Measurements from ENCODE around the gene MTARC1.

MTARC1 gene

GRCh38 chr1:220797553-220797952 is 10.8 kb downstream of the MTARC1 start:
- Histone ChIP-seq H3K4me2 (ENCODE audit: low read length) (no peak overlapping the region), H3K36me3 (replicated peaks; ENCODE audit: low read depth, low read length) (no peaks in the 10 kb centered on the region), H3K4me1 (ENCODE audit: low read length) (no peaks in the 10 kb centered on the region), H3K79me2 (ENCODE audit: low read length) (no peaks in the 10 kb centered on the region), H3K9me3 (ENCODE audit: insufficient read depth, low read length) (no peaks in the 10 kb centered on the region), H3K27ac (ENCODE audit: low read length) (no peak overlapping the region), H3K9ac (ENCODE audit: low read length) (no peak overlapping the region), H3K4me3 (ENCODE audit: low read length) (no peak overlapping the region), H2AFZ (ENCODE audit: low read depth, low read length) (no peak overlapping the region), H3K27me3 (ENCODE audit: low read depth, low read length) (no peaks in the 10 kb centered on the region), H4K20me1 (ENCODE audit: insufficient read depth, low read length) (no peaks in the 10 kb centered on the region)
- TF ChIP-seq, protein P1, sequence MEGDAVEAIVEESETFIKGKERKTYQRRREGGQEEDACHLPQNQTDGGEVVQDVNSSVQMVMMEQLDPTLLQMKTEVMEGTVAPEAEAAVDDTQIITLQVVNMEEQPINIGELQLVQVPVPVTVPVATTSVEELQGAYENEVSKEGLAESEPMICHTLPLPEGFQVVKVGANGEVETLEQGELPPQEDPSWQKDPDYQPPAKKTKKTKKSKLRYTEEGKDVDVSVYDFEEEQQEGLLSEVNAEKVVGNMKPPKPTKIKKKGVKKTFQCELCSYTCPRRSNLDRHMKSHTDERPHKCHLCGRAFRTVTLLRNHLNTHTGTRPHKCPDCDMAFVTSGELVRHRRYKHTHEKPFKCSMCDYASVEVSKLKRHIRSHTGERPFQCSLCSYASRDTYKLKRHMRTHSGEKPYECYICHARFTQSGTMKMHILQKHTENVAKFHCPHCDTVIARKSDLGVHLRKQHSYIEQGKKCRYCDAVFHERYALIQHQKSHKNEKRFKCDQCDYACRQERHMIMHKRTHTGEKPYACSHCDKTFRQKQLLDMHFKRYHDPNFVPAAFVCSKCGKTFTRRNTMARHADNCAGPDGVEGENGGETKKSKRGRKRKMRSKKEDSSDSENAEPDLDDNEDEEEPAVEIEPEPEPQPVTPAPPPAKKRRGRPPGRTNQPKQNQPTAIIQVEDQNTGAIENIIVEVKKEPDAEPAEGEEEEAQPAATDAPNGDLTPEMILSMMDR (IDR thresholded peaks at IDR 0.05; ENCODE audit: low read depth, low read length), result no peak
- no peak for TF ChIP-seq EZH2phosphoT487 (IDR thresholded peaks at IDR 0.05; ENCODE audit: low read depth)

- Histone ChIP-seq H3K27me3 (ENCODE audit: low read depth, low read length) (no peaks in the 10 kb centered on the region), H3K27ac (ENCODE audit: low read length) (no peak overlapping the region), H2AFZ (ENCODE audit: low read depth, low read length) (no peak overlapping the region), H4K20me1 (ENCODE audit: insufficient read depth, low read length) (no peaks in the 10 kb centered on the region), H3K9me3 (ENCODE audit: insufficient read depth, low read length) (no peaks in the 10 kb centered on the region), H3K79me2 (ENCODE audit: low read length) (no peaks in the 10 kb centered on the region), H3K4me3 (ENCODE audit: low read length) (no peak overlapping the region), H3K9ac (ENCODE audit: low read length) (no peak overlapping the region), H3K36me3 (replicated peaks; ENCODE audit: low read depth, low read length) (no peaks in the 10 kb centered on the region), H3K4me2 (ENCODE audit: low read length) (no peak overlapping the region), H3K4me1 (ENCODE audit: low read length) (no peaks in the 10 kb centered on the region)
- TF ChIP-seq EZH2phosphoT487 (IDR thresholded peaks at IDR 0.05; ENCODE audit: low read depth), result no peak
- TF ChIP-seq, protein P1 (IDR thresholded peaks at IDR 0.05; ENCODE audit: low read depth, low read length), result no peak
Observed at GRCh38 chr1:220798338-220798737, 11.6 kb downstream of the MTARC1 start.

- Histone ChIP-seq H3K36me3 (replicated peaks; ENCODE audit: low read depth, low read length) (no peaks in the 10 kb centered on the region), H3K9ac (ENCODE audit: low read length) (no peak overlapping the region), H3K9me3 (ENCODE audit: insufficient read depth, low read length) (no peaks in the 10 kb centered on the region), H4K20me1 (ENCODE audit: insufficient read depth, low read length) (no peaks in the 10 kb centered on the region), H3K79me2 (ENCODE audit: low read length) (no peaks in the 10 kb centered on the region), H2AFZ (ENCODE audit: low read depth, low read length) (no peak overlapping the region), H3K4me3 (ENCODE audit: low read length) (no peak overlapping the region), H3K27me3 (ENCODE audit: low read depth, low read length) (no peaks in the 10 kb centered on the region), H3K4me1 (ENCODE audit: low read length) (no peaks in the 10 kb centered on the region), H3K4me2 (ENCODE audit: low read length) (no peak overlapping the region), H3K27ac (ENCODE audit: low read length) (no peak overlapping the region)
- TF ChIP-seq, protein P1 (IDR thresholded peaks at IDR 0.05; ENCODE audit: low read depth, low read length), result no peak
- no peak for TF ChIP-seq EZH2phosphoT487 (IDR thresholded peaks at IDR 0.05; ENCODE audit: low read depth)
Observed at GRCh38 chr1:220800262-220800661, 13.5 kb downstream of the MTARC1 start.

- H3K27me3 ChIP-seq (ENCODE audit: low read depth, low read length), result 0 out of 2 replicates have a peak, but pooled peaks cover 4% of the 10 kb centered on the region
- H3K4me1 ChIP-seq (ENCODE audit: low read length), result no peaks in the 10 kb centered on the region
- H3K79me2 ChIP-seq (ENCODE audit: low read length), result no peaks in the 10 kb centered on the region
- TF ChIP-seq, protein P1 (IDR thresholded peaks at IDR 0.05; ENCODE audit: low read depth, low read length), result peak; percentile 93
- no peak for TF ChIP-seq EZH2phosphoT487 (IDR thresholded peaks at IDR 0.05; ENCODE audit: low read depth)
- no peak overlapping the region for H3K9ac ChIP-seq (ENCODE audit: low read length)
- H3K9me3 ChIP-seq (ENCODE audit: insufficient read depth, low read length), result no peaks in the 10 kb centered on the region
- H2AFZ ChIP-seq (ENCODE audit: low read depth, low read length), result no peak overlapping the region
- no peaks in the 10 kb centered on the region for H4K20me1 ChIP-seq (ENCODE audit: insufficient read depth, low read length)
- no peak overlapping the region for H3K4me3 ChIP-seq (ENCODE audit: low read length)
- no peak overlapping the region for H3K4me2 ChIP-seq (ENCODE audit: low read length)
- no peak overlapping the region for H3K27ac ChIP-seq (ENCODE audit: low read length)
- no peaks in the 10 kb centered on the region for H3K36me3 ChIP-seq (replicated peaks; ENCODE audit: low read depth, low read length)
Observed at GRCh38 chr1:220803401-220804201, 16.9 kb downstream of the MTARC1 start.
